Bronchial epithelial cell (primary cell): ENCODE results near the gene NAPA. TPM values are rescaled to one million over a fixed set of nuclear protein-coding genes. Genes with fewer than 3 reads are reported as not detected.

ENCODE experiments used
- DNase-seq: peaks from one replicate; pipeline ENCODE4 v3.0.0-alpha.2; 2010; ENCODE audit warnings: low read depth
- FAIRE-seq: peaks from 2 replicates; lab custom pipeline; 2011; peaks lifted over from hg19 to GRCh38; lab: Jason Lieb, UNC
- H3K27me3 ChIP-seq: 2 replicates; pipeline ENCODE4 v1.5.1; 2011; ENCODE audit warnings: low read length; ENCODE audit not compliant: control insufficient read depth, insufficient read depth
- H3K36me3 ChIP-seq: 2 replicates; pipeline ENCODE4 v1.5.1; 2011; ENCODE audit warnings: low read length; ENCODE audit not compliant: control insufficient read depth, insufficient read depth
- H3K4me3 ChIP-seq: 2 replicates; pipeline ENCODE4 v1.5.1; 2011; ENCODE audit warnings: mild to moderate bottlenecking, low read depth, low read length, control low read depth
- CTCF ChIP-seq: IDR thresholded peaks from 2 replicates; pipeline ENCODE4 v1.5.1; 2011; ENCODE audit warnings: mild to moderate bottlenecking, moderate library complexity, low read length, control low read depth, inconsistent platforms; ENCODE audit not compliant: insufficient read depth, severe bottlenecking
- total RNA-seq: library from RNA; depleted of rRNA; stranded (reverse); fragments of >200 nt; gene quantifications from 2 replicates; pipeline ENCODE4 v1.2.1, GENCODE V29; 2014

NAPA gene
- total RNA-seq, 1 donor from 2014 or later, result 33.2 TPM

GRCh38 chr19:47443331-47443730 is 71.5 kb downstream of the NAPA start:
- no peak for DNase-seq
- Histone ChIP-seq H3K27me3 (peaks cover 22% of the 10 kb centered on the region), H3K4me3 (no peak overlapping the region), H3K36me3 (no peaks in the 10 kb centered on the region)
- TF ChIP-seq CTCF, result no peak
- FAIRE-seq, result no peak

GRCh38 chr19:47438793-47439220 is 76.1 kb downstream of the NAPA start:
- FAIRE-seq, result peak; percentile 55

More at GRCh38 chr19:47438793-47439220, 76.1 kb downstream of the NAPA start:
- Histone ChIP-seq H3K4me3 (no peak overlapping the region), H3K27me3 (peaks cover 7% of the 10 kb centered on the region), H3K36me3 (no peaks in the 10 kb centered on the region)
- DNase-seq, result peak; percentile 17
- TF ChIP-seq CTCF, result no peak

Other genes with a start within 250 kb of the NAPA start
- 0.53 and 1.7 TPM in 2 replicates for gene INAFM1, start 240.2 kb downstream of the NAPA start, total RNA-seq
- under 0.01 and 1.0 TPM in 2 replicates for gene C5AR1, start 205.2 kb downstream of the NAPA start, total RNA-seq
- 0.53 and 0.64 TPM in 2 replicates for gene C5AR2, start 182.9 kb downstream of the NAPA start, total RNA-seq
- gene DHX34, start 165.7 kb downstream of the NAPA start, total RNA-seq, result 9.5 and 13.3 TPM in 2 replicates
- 8.7 and 11.3 TPM in 2 replicates for gene MEIS3, start 95.5 kb downstream of the NAPA start, total RNA-seq
- 0.26 TPM in 2 replicates for gene SLC8A2, start 43.2 kb downstream of the NAPA start, total RNA-seq
- 2.1 and 3.5 TPM in 2 replicates for gene KPTN, start 30.8 kb downstream of the NAPA start, total RNA-seq
- gene ZNF541, start 58.1 kb upstream of the NAPA start, total RNA-seq, result not detected in 2 replicates
- 2.9 and 4.5 TPM in 2 replicates for gene BICRA, start 94.1 kb upstream of the NAPA start, total RNA-seq
- 53.4 and 67.5 TPM in 2 replicates for gene EHD2, start 198.4 kb upstream of the NAPA start, total RNA-seq
- gene NOP53, start 230.5 kb upstream of the NAPA start, total RNA-seq, result 112 and 121 TPM in 2 replicates